NCI-H2171 treated with DMSO at 0.1 percent for 48 hours (cell line): Measurements from ENCODE around the gene RPAP2.
"Not testable (repeated sequence)": the region's sequence is repeated elsewhere in the genome, so short reads cannot be mapped to it uniquely, and the experiment has no call there.

ENCODE experiments used
- DNase-seq: peaks from one replicate; lab custom pipeline; 2025; lab: John Stamatoyannopoulos, UW

The RPAP2 gene

DNA sequence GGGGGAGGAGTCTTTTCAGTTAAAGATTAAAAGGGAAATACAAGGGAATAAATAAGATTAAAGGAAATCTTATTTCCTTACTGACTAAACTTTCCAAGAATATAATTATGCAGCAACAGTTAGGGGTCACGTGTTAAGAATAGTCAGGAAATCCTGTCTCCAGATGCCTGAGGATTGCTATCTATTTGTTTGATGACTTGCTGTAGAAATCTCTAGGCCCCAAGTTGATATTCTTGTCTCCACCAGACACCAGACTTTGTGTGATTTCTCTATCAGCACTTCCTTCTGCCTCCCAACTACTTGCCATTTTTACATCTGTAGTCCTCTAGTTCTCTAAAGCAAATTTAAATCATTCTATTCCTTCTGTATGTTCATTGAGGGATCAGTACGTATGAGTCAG is 77.5 kb downstream of the RPAP2 start:
- no peak for DNase-seq

- not testable (repeated sequence) for DNase-seq
Observed at GRCh38 chr1:92377991-92378390, 79.1 kb downstream of the RPAP2 start.

- DNase-seq = no peak
Observed at GRCh38 chr1:92380867-92381266, 82.0 kb downstream of the RPAP2 start.

- DNase-seq = not testable (repeated sequence)
Observed at GRCh38 chr1:92393966-92394365, 95.1 kb downstream of the RPAP2 start.

- no peak for DNase-seq
Observed at GRCh38 chr1:92398519-92398918, 99.7 kb downstream of the RPAP2 start.

DNA sequence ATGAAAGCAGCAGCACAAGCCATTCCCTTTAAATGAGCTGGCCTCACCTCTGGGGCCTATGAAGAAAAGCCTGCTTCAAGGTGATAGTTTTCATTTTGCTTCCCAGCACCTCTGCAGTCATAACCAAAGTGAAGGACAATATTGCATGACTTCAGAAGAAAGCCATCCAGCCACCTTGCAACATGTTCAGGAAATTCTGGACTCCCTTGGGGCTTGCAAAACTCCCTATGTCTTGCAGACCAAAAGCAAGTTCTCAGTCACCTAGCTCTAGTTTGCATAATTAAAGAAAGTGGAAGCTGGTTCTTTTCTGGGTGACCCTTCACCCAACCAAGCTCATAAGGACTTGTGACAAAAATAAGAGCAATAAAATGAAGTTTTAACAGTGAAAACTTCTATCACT is 100.2 kb downstream of the RPAP2 start:
- no peak for DNase-seq

GRCh38 chr1:92404661-92405060 is 105.8 kb downstream of the RPAP2 start:
- DNase-seq = no peak

DNA sequence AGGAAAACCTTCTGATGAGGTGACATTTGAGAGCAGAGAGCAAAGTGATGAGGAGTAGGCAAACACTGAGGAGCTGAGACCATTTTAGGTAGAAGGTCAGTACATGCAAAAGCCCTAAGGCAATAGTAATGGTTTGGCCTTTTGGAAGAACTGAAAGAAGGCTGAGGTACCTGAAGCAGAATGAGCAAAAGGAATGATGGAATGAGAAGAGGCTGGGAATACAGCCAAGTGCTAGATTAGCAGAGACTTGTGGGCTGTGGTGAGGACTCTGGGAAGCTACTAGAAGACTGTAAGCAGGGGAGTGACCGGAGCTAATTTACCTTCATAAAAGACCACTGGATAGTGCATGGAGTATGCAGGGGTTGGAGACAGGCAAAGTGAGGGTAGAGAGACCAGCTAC is 110.0 kb downstream of the RPAP2 start:
- no peak for DNase-seq

DNA sequence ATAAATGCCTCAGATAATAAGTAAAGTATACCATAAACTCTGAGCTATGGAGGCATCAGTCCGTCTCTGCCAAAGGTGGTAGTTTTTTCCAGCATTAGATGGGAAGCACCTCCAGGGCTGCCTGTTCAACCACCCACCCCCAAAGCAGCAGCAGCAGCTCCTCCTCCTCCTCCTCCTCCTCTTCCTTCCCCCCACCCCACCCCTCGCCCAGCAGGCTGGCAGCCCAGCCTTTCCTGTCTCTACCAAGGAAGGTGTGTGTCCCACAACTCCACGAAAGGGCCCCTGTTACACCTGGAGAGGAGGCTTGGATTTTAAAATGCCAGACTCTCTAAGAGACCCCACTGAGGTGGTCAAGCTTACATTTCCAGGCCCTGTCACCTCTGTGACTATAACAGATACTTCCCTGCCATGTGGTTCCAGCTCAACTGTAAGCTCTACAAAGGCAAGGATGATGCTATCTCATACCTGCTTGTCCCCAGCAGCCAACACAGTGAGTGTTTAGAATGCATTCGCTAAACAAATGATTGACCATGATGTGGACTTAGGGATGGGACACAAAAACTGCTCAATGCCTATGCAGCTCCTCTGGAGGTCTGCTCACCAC is 111.2 kb downstream of the RPAP2 start:
- no peak for DNase-seq

DNA sequence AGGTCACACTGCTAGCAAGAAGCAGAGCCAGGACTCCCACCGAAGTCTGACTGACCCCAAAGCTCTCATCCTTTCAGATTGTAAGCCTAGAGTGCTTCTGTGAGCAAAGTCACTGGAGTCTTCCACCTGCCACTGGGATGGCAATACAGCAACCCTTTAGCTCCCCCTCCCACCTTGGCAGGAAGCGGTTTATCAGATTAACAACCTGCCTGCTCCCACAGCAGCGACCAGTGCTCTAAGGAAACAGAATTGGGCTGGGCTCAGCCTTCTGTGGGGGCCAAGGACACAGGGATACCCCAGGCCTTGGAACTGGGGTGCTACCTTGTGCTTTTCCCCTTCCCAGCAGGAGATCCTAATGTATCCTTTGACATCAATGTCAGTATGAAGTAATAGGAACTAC is 111.8 kb downstream of the RPAP2 start:
- DNase-seq = no peak

GRCh38 chr1:92411511-92411910 is 112.7 kb downstream of the RPAP2 start:
- peak; percentile 11 for DNase-seq

GRCh38 chr1:92419642-92420041 is 120.8 kb downstream of the RPAP2 start:
- no peak for DNase-seq

- DNase-seq = no peak
Observed at GRCh38 chr1:92424381-92424780, 125.5 kb downstream of the RPAP2 start.

- DNase-seq = peak; percentile 85
Observed at GRCh38 chr1:92425617-92426016, 126.8 kb downstream of the RPAP2 start.

DNA sequence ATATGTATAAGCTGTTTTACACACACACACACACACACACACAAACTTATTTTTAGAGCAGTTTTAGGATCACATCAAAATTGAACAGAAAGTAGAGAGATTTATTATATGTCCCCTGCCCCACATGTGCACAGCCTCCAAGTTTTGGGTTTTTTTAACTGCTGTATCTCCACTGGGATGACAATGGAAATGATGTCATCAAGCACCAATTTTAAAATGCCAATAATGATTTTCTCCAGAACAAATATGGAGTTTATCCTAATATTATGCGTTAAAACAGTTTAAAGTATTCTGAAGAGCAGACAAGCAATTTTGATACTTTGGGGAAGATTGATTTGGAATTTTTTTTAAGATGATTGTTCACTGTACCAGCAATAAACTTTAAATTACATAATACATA is 131.2 kb downstream of the RPAP2 start:
- DNase-seq = no peak

GRCh38 chr1:92434572-92434971 is 135.7 kb downstream of the RPAP2 start:
- not testable (repeated sequence) for DNase-seq

DNA sequence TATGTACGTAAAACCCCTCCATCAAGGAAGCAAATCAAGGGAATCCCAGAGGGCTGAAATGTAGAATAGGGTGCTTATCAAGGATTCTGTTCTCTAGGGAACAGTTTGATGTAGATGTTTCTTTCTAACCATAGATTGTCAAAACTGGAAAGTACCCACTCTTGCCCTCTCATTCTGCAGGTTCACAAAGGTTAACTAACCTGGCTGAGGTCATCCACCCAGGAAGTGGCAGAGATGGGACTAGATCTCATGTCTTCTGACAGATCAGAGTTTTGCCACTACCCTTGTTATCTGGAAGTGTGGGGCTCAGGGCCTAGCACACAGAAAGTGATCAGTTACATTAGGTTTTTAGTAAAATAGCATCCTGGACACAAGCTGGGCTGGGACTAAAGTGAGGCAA is 140.4 kb downstream of the RPAP2 start:
- DNase-seq = no peak

DNA sequence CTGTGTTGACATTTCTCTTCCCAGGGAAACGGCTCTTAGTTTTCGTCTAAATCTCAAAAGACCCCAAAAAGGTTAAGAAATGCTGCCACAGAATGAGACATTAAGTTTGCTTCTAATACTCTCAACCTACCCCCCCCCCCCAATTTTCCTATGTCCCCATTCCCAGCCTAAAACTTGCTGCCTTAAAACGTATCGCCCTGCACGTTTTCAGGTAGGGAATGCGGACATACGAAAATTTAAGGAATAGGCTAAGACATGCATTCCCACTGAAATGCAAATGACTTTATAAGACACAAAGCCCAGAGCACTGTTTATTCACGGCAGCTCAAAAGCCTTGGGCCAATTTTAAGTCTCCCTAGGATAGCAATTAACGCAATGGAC is 142.4 kb downstream of the RPAP2 start:
- DNase-seq = no peak

- DNase-seq = peak; percentile 93
Observed at GRCh38 chr1:92441697-92442342, 143.0 kb downstream of the RPAP2 start.

DNA sequence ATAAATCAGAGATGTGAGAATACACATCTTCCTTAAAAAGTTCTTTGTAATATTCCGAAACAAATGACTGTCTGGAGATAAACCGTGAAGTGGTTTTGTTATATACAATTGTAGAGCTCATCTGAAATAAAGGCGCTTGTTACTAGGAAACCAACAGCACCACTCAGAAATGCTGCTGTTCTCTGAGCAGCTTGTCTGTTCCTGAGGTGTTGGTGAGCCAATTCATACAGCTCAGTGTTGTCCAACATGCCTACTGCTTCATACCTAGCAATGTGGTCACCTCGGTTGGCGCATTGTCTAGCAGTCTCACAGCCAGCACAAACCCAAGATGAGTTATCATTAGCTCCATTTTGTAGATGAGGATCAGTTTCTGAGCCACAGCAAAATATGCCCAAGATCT is 143.5 kb downstream of the RPAP2 start:
- DNase-seq = no peak

DNA sequence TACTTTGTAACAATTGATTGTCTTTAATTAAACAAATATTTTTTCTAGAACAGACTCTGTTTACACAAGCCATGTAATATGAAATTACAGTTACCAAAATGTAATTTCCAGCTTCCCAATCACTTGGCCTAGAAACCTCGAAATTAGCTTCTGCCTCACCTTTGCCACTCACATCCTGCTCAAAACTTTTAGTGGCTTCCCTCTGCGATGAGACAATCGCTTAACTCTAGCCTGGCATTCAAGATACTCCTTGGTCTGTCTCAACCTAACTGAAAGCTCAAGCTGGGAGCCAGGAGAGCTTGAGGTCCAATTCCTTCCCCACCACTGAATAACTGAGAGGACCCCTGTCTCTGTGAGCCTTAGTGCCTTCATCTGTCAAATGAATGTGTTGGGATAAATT is 145.0 kb downstream of the RPAP2 start:
- DNase-seq = no peak

- no peak for DNase-seq
Observed at GRCh38 chr1:92444351-92444750, 145.5 kb downstream of the RPAP2 start.

- no peak for DNase-seq
Observed at GRCh38 chr1:92445865-92446264, 147.0 kb downstream of the RPAP2 start.

GRCh38 chr1:92446546-92446945 is 147.7 kb downstream of the RPAP2 start:
- DNase-seq = no peak
